GM12864 (cell line): ENCODE results near the gene OLR1.

ENCODE experiments used
- DNase-seq: peaks from one replicate; pipeline ENCODE4 v3.0.0-alpha.2; 2011; ENCODE audit warnings: low read depth
- H3K4me3 ChIP-seq: 2 replicates; pipeline ENCODE4 v1.5.1; 2011; ENCODE audit warnings: mild to moderate bottlenecking, low read depth, low read length, control low read depth
- CTCF ChIP-seq: IDR thresholded peaks from 2 replicates; pipeline ENCODE4 v1.5.1; 2011; ENCODE audit warnings: low read depth, mild to moderate bottlenecking, moderate library complexity, low read length, control low read depth, inconsistent platforms; ENCODE audit errors: missing control alignments

Gene OLR1

GRCh38 chr12:10165421-10165820 is 6.5 kb downstream of the OLR1 start:
- H3K4me3 ChIP-seq = no peak overlapping the region
- TF ChIP-seq CTCF = no peak
- no peak for DNase-seq

DNA sequence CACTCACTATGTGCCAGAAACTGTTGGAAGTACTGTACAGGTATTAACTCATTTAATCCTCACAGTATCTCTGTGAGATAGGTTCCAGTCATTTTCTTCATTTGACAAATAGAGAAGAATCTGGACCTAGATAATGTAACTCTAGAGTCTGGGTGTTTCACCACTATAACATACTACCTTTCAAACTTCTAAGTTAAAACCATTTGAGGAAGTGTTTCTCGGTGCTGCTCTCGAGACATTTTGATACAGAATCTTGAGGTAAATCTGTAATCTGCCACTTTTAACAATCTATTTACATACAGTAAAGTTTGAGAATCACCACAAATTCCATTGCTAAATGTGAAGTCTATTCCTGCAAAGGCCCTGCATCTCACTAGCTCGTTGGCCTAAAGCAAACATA is 8.8 kb downstream of the OLR1 start:
- no peak for TF ChIP-seq CTCF
- no peak overlapping the region for H3K4me3 ChIP-seq
- no peak for DNase-seq

- no peak overlapping the region for H3K4me3 ChIP-seq
- no peak for TF ChIP-seq CTCF
- DNase-seq = no peak
These were observed 11.1 kb downstream of the OLR1 start for GRCh38 chr12:10160617-10161385.

GRCh38 chr12:10159280-10159679 is 12.7 kb downstream of the OLR1 start:
- TF ChIP-seq CTCF = no peak
- H3K4me3 ChIP-seq = no peak overlapping the region
- no peak for DNase-seq

DNA sequence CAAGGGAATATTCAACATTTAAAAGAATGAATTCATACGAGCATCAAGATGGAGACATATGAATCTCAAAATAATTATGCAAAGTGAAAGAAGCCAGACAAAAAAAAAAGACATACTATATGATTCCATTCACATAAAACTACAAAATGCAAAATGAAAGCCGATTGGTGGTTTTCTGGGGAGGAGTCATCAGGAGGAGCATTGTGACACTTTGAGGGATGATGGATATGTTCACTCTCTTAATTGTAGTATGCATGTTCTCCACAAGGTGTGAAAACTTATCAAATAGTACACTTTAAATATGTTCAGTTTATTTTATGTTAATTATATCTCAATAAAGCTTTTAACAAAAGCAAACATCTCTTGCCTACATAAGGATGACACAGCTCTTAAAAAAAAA is 13.5 kb downstream of the OLR1 start:
- H3K4me3 ChIP-seq = no peak overlapping the region
- no peak for DNase-seq
- TF ChIP-seq CTCF = no peak

DNA sequence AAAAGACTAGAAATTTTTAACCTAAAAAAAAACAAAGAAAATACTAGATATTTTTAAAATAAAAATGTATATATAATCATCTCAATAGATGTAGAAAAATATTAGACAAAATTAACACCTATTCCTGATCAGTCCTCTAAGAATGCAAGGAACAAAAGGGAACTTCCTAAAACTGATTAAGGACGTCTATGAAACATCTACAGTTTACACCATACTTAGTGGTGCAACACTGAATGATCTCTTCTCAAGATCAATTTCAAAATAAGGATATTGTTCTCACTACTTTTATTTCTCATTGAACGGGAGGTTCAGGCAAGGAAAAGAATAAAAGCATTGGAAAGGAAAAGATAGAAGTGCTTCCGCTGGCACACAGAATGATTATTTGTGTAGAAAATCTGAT is 16.0 kb downstream of the OLR1 start:
- H3K4me3 ChIP-seq = no peak overlapping the region
- DNase-seq = no peak
- TF ChIP-seq CTCF = no peak

DNA sequence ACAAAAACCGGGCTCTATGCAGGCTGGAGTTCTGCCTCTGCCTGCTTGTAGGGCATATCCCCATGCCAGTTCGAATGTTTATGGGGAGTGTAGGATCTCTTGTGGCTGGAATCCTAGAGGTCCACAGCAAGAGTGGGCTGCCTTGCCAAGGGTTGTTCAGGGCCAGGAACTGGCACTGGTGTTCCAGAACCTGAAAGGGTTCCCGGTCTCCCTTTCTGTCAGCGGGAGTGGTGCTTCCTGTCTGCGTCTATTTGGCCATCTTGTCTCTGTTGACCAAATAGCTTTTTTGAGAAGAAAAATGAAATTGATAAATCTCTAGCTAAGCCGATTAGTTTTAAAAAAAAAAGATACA is 17.8 kb downstream of the OLR1 start:
- H3K4me3 ChIP-seq = no peak overlapping the region; the same call in 1 of the 2 replicates
- no peak for DNase-seq
- TF ChIP-seq CTCF = no peak
